Memory B cell (primary cell): ENCODE data around the gene ZNF215.
"Not testable (repeated sequence)": the region's sequence is repeated elsewhere in the genome, so short reads cannot be mapped to it uniquely, and the experiment has no call there.

ENCODE experiments used
- ATAC-seq: fragments of 150-1000 bp; cut with Tn5 transposase; 2 replicates; pipeline ENCODE4 v1.10.0; 2021; ENCODE audit warnings: low read depth, mild to moderate bottlenecking, moderate library complexity
- DNase-seq, 2 donors: peaks; one replicate each; pipeline ENCODE4 v3.0.0; 2022; ENCODE audit warnings: low spot score in 2 of 2
- H3K27ac Mint-ChIP-seq: one replicate; pipeline ENCODE4 v1.8.0; 2022; ENCODE audit warnings: mild to moderate bottlenecking, moderate library complexity, mixed read lengths
- H3K27me3 Mint-ChIP-seq: one replicate; pipeline ENCODE4 v1.8.0; 2022; ENCODE audit warnings: mixed read lengths
- H3K36me3 Mint-ChIP-seq: one replicate; pipeline ENCODE4 v1.8.0; 2022; ENCODE audit warnings: mild to moderate bottlenecking, mixed read lengths
- H3K4me1 Mint-ChIP-seq: one replicate; pipeline ENCODE4 v1.8.0; 2022; ENCODE audit warnings: mixed read lengths
- H3K4me3 Mint-ChIP-seq: one replicate; pipeline ENCODE4 v1.8.0; 2022; ENCODE audit warnings: mild to moderate bottlenecking, moderate library complexity, mixed read lengths
- H3K9me3 Mint-ChIP-seq: one replicate; pipeline ENCODE4 v1.8.0; 2022; ENCODE audit warnings: mixed read lengths

Gene ZNF215

DNA sequence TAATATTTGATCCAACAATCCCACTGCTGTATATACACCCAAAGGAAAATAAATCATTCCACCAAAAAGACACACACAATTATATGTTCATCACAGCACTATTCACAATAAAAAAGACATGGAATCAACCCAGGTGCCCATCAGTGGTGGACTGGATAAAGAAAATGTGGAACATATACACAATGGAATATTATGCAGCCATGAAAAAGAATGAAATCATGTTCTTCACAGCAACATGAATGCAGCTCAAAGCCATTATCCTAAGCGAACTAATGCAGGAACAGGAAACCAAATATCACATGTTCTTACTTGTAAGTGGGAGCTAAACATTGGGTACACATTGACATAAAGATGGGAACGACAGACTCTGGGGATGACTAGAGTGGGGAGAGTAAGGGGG is 6.5 kb upstream of the ZNF215 start:
- DNase-seq (no peak), ATAC-seq (no peak)
- H3K27ac Mint-ChIP-seq = no peak overlapping the region
- peaks cover 5% of the 10 kb centered on the region for H3K27me3 Mint-ChIP-seq
- H3K4me3 Mint-ChIP-seq = no peak overlapping the region
- no peaks in the 10 kb centered on the region for H3K9me3 Mint-ChIP-seq
- no peaks in the 10 kb centered on the region for H3K36me3 Mint-ChIP-seq
- H3K4me1 Mint-ChIP-seq = no peaks in the 10 kb centered on the region

- Mint-ChIP-seq H3K4me1 (peaks cover 2% of the 10 kb centered on the region), H3K27me3 (peaks cover 5% of the 10 kb centered on the region), H3K9me3 (no peaks in the 10 kb centered on the region), H3K27ac (peak within 1 kb of the TSS; percentile 61), H3K4me3 (no peak within 1 kb of the TSS), H3K36me3 (no peaks in the 10 kb centered on the region)
- DNase-seq (no peak), ATAC-seq (no peak)
These were observed 5.5 kb upstream of the ZNF215 start, which contains the start of gene OR2D3 for GRCh38 chr11:6920702-6921101. OR2D3 (plus strand) TSS chr11:6921002; CDS start chr11:6921002, 0 bp downstream.

DNA sequence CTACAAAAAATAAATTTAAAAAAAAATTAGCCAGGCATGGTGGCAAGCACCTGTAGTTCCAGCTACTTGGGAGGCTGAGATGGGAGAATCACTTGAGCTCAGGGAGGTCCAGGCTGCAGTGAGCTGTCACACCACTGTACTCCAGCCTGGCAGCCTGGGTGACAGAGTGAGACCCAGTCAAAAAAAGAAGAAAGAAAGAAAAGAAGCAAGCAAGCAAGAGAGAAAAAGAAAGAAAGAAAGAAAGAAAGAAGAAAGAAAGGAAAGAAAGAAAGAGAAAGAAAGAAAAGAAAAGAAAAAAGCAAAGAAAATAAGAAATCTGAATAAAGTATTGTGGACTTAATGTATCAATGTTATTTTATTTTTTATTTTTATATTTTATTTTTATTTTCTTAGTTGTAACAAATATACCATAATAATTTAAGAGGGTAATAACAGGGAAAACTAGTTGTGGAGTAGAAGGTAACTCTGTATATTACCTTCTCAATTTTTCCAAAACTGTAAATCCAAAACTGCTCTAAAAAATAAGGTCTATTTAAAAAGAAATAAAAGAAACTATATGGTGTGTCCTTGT is 1.1 kb upstream of the ZNF215 start:
- DNase-seq (no peak), ATAC-seq (no peak)
- H3K27me3 Mint-ChIP-seq = peaks cover 7% of the 10 kb centered on the region

DNA sequence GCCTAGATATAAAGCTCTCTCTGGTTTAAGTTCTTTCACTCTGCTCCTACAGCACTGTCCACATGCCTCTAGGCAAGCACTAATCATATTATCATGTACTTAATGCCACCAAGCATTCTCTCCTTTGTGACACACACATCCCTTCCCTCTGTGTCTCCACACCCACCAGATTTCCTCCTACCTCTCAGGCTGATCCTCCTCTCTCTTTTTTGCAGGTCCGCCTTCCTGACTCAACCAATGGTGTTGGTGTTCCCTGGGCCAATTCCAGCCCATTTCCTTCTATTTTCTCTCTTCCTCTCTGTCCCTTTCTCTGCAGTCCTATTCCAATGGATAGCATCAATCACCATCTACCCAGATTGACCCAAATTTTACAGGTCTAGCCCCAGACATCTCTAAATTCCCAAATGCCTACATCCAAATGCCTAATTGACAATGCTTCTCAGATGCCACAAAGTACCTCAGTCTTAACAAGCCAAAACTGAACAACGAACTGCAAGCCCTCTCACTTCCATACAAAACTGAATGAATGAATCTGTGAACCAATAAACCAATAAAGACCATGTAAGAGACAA is 504 bp upstream of the ZNF215 start:
- Mint-ChIP-seq H3K36me3 (peaks cover 3% of the 10 kb centered on the region), H3K4me1 (peaks cover 23% of the 10 kb centered on the region), H3K27ac (no peak overlapping the region), H3K9me3 (no peaks in the 10 kb centered on the region), H3K27me3 (peaks cover 11% of the 10 kb centered on the region), H3K4me3 (peak overlapping the region; percentile 95)
- no peak for DNase-seq
- ATAC-seq = no peak

More for the DNA sequence above, 1.1 kb upstream of the ZNF215 start:
- H3K4me1 Mint-ChIP-seq = peaks cover 20% of the 10 kb centered on the region
- H3K27ac Mint-ChIP-seq = no peak overlapping the region
- H3K4me3 Mint-ChIP-seq = no peak overlapping the region
- H3K9me3 Mint-ChIP-seq = no peaks in the 10 kb centered on the region
- H3K36me3 Mint-ChIP-seq = no peaks in the 10 kb centered on the region

DNA sequence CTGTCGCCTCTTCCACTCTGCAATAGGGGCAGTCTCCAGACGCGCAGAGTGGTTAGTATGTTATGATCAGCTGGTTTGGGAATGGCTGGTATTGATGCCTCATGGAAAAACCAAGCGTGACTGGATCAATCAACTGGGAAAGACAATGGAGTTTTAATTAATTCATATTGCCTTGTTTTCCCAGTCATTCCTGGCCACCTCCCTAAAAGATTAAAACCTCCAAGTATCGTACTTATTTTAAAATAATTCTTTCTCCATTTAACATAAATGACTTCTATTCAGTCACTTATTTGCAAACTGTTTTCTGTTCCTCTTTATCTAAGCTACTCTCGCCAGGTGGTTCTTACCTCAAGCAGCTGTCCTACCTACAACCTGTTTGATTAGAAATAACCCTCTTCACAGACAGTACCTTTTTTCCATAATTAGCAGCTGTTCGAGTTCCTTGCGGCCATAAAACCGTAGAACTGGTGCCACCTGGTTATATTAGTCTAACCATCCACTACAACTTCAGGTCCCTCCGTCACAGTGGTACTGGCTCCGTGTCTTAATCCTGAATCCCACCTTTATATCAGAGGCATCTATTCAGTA is 898 bp downstream of the ZNF215 start:
- Mint-ChIP-seq H3K27me3 (peaks cover 6% of the 10 kb centered on the region), H3K4me1 (peaks cover 23% of the 10 kb centered on the region), H3K27ac (peak overlapping the region; percentile 15), H3K4me3 (peak overlapping the region; percentile 95), H3K36me3 (peaks cover 3% of the 10 kb centered on the region), H3K9me3 (no peaks in the 10 kb centered on the region)
- DNase-seq (peak in 1 of 2 donors; percentile 38), ATAC-seq (peak; percentile 89)

GRCh38 chr11:6928916-6929315 is 2.7 kb downstream of the ZNF215 start:
- Mint-ChIP-seq H3K27ac (no peak overlapping the region), H3K4me3 (no peak overlapping the region), H3K4me1 (peaks cover 23% of the 10 kb centered on the region), H3K27me3 (peaks cover 6% of the 10 kb centered on the region), H3K9me3 (no peaks in the 10 kb centered on the region), H3K36me3 (peaks cover 12% of the 10 kb centered on the region)
- DNase-seq (no peak), ATAC-seq (no peak)

DNA sequence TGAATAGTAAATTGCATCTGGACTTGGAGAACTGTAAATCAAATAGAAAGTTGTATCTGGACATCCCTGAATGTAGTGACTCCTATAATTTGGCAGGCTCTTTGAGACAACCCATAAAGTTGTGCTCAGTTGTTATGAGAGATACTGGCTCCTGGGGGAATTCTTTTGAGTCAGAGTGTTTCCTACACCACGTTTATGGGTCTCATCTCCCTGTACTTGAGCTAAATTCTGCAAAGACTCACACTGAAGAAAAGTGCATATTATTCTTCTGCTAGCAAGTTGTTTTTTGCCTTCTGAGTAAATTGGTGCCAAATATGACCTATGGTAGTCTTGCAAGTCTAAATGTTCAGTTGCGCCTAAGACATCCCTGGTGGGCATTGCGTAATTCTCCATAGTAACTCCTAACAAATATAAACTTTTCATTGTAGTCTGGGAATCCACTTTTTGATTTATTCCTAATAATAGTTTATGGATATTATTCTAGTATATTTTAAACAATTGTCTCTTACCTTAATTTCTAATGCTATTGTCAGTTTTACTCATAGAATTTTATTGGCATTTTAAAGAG is 5.0 kb downstream of the ZNF215 start:
- Mint-ChIP-seq H3K4me3 (no peak overlapping the region), H3K27me3 (peaks cover 6% of the 10 kb centered on the region), H3K9me3 (no peaks in the 10 kb centered on the region), H3K4me1 (peaks cover 16% of the 10 kb centered on the region), H3K36me3 (peaks cover 13% of the 10 kb centered on the region), H3K27ac (no peak overlapping the region)
- no peak for ATAC-seq
- no peak for DNase-seq

DNA sequence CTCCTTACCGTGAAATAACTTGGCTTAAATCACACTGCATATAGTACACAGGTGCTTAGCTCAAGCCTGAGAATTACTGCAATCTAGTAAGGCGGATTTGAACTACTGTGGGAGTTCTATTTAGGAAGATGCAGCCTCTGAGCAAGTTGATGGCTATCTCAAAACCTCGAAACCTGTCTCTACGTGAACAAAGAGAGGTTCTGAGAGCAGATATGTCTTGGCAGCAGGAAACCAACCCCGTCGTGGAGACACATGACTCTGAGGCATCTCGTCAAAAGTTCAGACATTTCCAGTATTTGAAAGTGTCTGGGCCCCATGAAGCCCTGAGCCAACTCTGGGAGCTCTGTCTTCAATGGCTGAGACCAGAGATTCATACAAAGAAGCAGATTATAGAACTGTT is 5.9 kb downstream of the ZNF215 start:
- ATAC-seq = no peak
- peaks cover 11% of the 10 kb centered on the region for H3K4me1 Mint-ChIP-seq
- H3K4me3 Mint-ChIP-seq = no peak overlapping the region
- peaks cover 13% of the 10 kb centered on the region for H3K36me3 Mint-ChIP-seq
- DNase-seq = no peak
- peaks cover 6% of the 10 kb centered on the region for H3K27me3 Mint-ChIP-seq
- H3K27ac Mint-ChIP-seq = no peak overlapping the region
- no peaks in the 10 kb centered on the region for H3K9me3 Mint-ChIP-seq

DNA sequence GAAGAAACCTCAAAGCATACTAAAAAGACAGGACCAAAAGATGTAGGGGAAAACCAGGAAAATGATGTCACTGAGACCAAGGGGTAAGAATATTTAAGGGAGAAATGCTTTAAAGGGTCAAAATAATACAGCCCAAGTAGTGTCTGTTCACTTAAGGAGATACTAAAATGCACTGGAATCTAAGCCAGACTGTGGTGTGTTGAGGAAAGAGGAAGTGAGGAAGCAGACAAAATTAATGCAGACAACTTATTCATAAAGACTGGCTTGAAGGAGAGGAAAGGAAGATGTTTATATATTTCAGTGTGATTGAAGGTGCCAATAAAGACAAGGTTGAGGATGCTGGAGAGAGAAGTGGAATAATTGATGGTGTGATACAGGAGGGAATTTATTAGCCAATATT is 15.7 kb downstream of the ZNF215 start:
- Mint-ChIP-seq H3K4me3 (no peak overlapping the region), H3K9me3 (no peaks in the 10 kb centered on the region), H3K27ac (no peak overlapping the region)

GRCh38 chr11:6943131-6943530 is 16.9 kb downstream of the ZNF215 start:
- H3K27ac Mint-ChIP-seq = no peak overlapping the region
- peaks cover 2% of the 10 kb centered on the region for H3K4me1 Mint-ChIP-seq
- DNase-seq (no peak), ATAC-seq (no peak)
- no peaks in the 10 kb centered on the region for H3K27me3 Mint-ChIP-seq
- no peaks in the 10 kb centered on the region for H3K36me3 Mint-ChIP-seq
- no peak overlapping the region for H3K4me3 Mint-ChIP-seq
- H3K9me3 Mint-ChIP-seq = no peaks in the 10 kb centered on the region

More for the DNA sequence above, 15.7 kb downstream of the ZNF215 start:
- H3K27me3 Mint-ChIP-seq = no peaks in the 10 kb centered on the region
- DNase-seq (no peak), ATAC-seq (no peak)
- H3K36me3 Mint-ChIP-seq = no peaks in the 10 kb centered on the region
- peaks cover 2% of the 10 kb centered on the region for H3K4me1 Mint-ChIP-seq

GRCh38 chr11:6954248-6954647 is 28.0 kb downstream of the ZNF215 start:
- not testable (repeated sequence) for ATAC-seq, H3K27ac Mint-ChIP-seq, H3K27me3 Mint-ChIP-seq, H3K4me3 Mint-ChIP-seq, DNase-seq, H3K4me1 Mint-ChIP-seq, H3K9me3 Mint-ChIP-seq
- peaks cover 16% of the 10 kb centered on the region for H3K36me3 Mint-ChIP-seq

DNA sequence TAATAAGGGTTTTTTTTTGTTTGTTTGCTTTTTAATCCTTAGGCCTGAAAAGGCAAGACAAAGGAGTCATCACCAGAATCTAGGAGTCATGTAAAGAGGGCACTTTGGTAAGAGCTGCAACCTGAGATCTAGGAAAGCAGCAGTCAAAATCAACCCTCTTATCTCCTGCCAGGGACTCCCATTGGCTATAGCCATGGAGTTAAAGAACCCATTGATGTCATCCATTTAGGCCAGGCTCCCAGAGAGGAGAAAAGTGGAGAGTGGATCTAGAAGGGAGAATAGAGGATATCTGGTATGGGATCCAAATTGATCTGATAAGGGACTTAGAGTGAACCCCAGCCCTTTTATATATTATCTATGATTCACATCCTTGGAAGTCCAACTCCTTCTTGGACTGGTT is 35.9 kb downstream of the ZNF215 start:
- Mint-ChIP-seq H3K4me1 (no peaks in the 10 kb centered on the region), H3K4me3 (no peak overlapping the region), H3K36me3 (peaks cover 6% of the 10 kb centered on the region), H3K27ac (no peak overlapping the region), H3K27me3 (no peaks in the 10 kb centered on the region), H3K9me3 (no peaks in the 10 kb centered on the region)
- ATAC-seq (no peak), DNase-seq (no peak)

DNA sequence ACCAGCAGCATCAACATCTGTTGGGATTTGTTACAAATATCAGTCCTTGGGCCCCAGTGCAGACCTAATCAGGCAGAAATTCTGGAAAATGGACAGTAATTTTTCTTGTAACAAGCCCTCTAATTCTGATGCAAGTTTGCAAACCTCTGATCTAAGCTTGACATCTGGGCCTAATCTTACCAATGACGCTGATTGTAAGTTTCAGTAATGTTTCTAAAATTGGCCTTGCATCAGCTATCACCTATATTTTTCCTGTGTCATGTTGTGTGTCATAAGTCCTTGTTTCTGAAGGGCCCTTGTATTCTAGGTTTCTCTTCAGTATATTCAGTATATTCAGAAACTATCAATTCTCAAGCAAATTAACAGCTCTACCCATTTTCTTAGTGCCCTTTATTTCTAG is 36.4 kb downstream of the ZNF215 start:
- Mint-ChIP-seq H3K4me1 (no peaks in the 10 kb centered on the region), H3K27me3 (no peaks in the 10 kb centered on the region), H3K27ac (no peak overlapping the region), H3K4me3 (no peak overlapping the region), H3K9me3 (peaks cover 1% of the 10 kb centered on the region), H3K36me3 (peaks cover 4% of the 10 kb centered on the region)
- ATAC-seq = no peak
- DNase-seq = no peak

GRCh38 chr11:6968816-6969215 is 42.6 kb downstream of the ZNF215 start:
- Mint-ChIP-seq H3K27me3 (no peaks in the 10 kb centered on the region), H3K4me3 (no peak overlapping the region), H3K36me3 (peaks cover 2% of the 10 kb centered on the region), H3K9me3 (peaks cover 2% of the 10 kb centered on the region), H3K27ac (no peak overlapping the region), H3K4me1 (no peaks in the 10 kb centered on the region)
- DNase-seq (no peak), ATAC-seq (no peak)
